IMR-90 (cell line): ENCODE data around the gene MAP1LC3B. TPM values are rescaled to one million over a fixed set of nuclear protein-coding genes. Genes with fewer than 3 reads are reported as not detected.

Experiments used
- ATAC-seq: fragments of 200-7000 bp; cut with Tn5 transposase; 2 replicates; pipeline ENCODE4 v1.9.1; 2020; ENCODE audit warnings: low read depth, mild to moderate bottlenecking, moderate library complexity
- BruUV-seq: library from RNA; stranded (reverse); fragments of 400-500 nt; replicated peaks from 2 replicates; lab custom pipeline; 2021; lab: Mats Ljungman, UMichigan
- CTCF ChIA-PET: fragments of 300-600 bp; formaldehyde crosslinking; extraction: SDS; loops from one replicate; lab custom pipeline; 2021; ENCODE audit warnings: antibody characterized with exemption; lab: Yijun Ruan, JAX
- POLR2A ChIA-PET: fragments of 300-600 bp; sonication (Branson Sonifier 250); formaldehyde crosslinking; loops from one replicate; lab custom pipeline; 2022; ENCODE audit warnings: antibody characterized with exemption; ENCODE audit not compliant: unreplicated experiment; lab: Charles Lee
- DNase-seq: peaks from one replicate; pipeline ENCODE4 v3.0.0; 2013
- H2AFZ ChIP-seq: replicated peaks from 2 replicates; pipeline ENCODE3; 2013; ENCODE audit warnings: low read length, mild to moderate bottlenecking; ENCODE audit not compliant: poor library complexity
- H2AK5ac ChIP-seq: 2 replicates; pipeline ENCODE4 v1.6.1; 2013; ENCODE audit warnings: low read depth, low read length, inconsistent platforms
- H2AK9ac ChIP-seq: replicated peaks from 2 replicates; pipeline ENCODE3; 2013; ENCODE audit warnings: mild to moderate bottlenecking, low read depth, low read length, moderate library complexity; ENCODE audit not compliant: poor library complexity
- H2BK120ac ChIP-seq: 2 replicates; pipeline ENCODE4 v1.6.1; 2013; ENCODE audit warnings: low read depth, low read length, inconsistent platforms
- H2BK15ac ChIP-seq: 3 replicates; pipeline ENCODE4 v1.6.1; 2013; ENCODE audit warnings: low read depth, low read length, inconsistent platforms
- H2BK20ac ChIP-seq: 2 replicates; pipeline ENCODE4 v1.6.1; 2013; ENCODE audit warnings: low read depth, mild to moderate bottlenecking, inconsistent platforms, low read length, moderate library complexity
- H2BK5ac ChIP-seq: 2 replicates; pipeline ENCODE4 v1.6.1; 2013; ENCODE audit warnings: mild to moderate bottlenecking, low read depth, low read length, inconsistent platforms; ENCODE audit not compliant: poor library complexity, severe bottlenecking
- H3K14ac ChIP-seq: replicated peaks from 2 replicates; pipeline ENCODE4 v1.6.1; 2013; ENCODE audit warnings: low read depth, low read length, inconsistent platforms
- H3K18ac ChIP-seq: 2 replicates; pipeline ENCODE4 v1.6.1; 2013; ENCODE audit warnings: low read depth, low read length, control low read depth
- H3K23ac ChIP-seq: 2 replicates; pipeline ENCODE4 v1.6.1; 2013; ENCODE audit warnings: low read depth, low read length, inconsistent platforms
- H3K27ac ChIP-seq: 2 replicates; pipeline ENCODE4 v1.5.1; 2013; ENCODE audit warnings: mild to moderate bottlenecking, control low read depth, low read length; ENCODE audit not compliant: insufficient read depth
- H3K27me3 ChIP-seq: 2 replicates; pipeline ENCODE4 v1.6.1; 2013; ENCODE audit warnings: low read length; ENCODE audit not compliant: control insufficient read depth, insufficient read depth
- H3K36me3 ChIP-seq: 2 replicates; pipeline ENCODE4 v1.6.1; 2013; ENCODE audit warnings: low read length, mixed read lengths; ENCODE audit not compliant: control insufficient read depth, insufficient read depth
- H3K4ac ChIP-seq: 2 replicates; pipeline ENCODE4 v1.6.1; 2013; ENCODE audit warnings: low read depth, low read length, inconsistent platforms
- H3K4me1 ChIP-seq: 2 replicates; pipeline ENCODE4 v1.6.1; 2013; ENCODE audit warnings: low read length, mixed read lengths; ENCODE audit not compliant: control insufficient read depth, insufficient read depth
- H3K4me2 ChIP-seq: 2 replicates; pipeline ENCODE4 v1.6.1; 2013; ENCODE audit warnings: low read depth, mild to moderate bottlenecking, control low read depth, low read length, moderate library complexity
- H3K4me3 ChIP-seq: 2 replicates; pipeline ENCODE4 v1.5.1; 2013; ENCODE audit warnings: low read depth, mild to moderate bottlenecking, control low read depth, low read length, moderate library complexity; ENCODE audit not compliant: insufficient read depth
- H3K56ac ChIP-seq: 2 replicates; pipeline ENCODE4 v1.6.1; 2013; ENCODE audit warnings: low read length, inconsistent platforms; ENCODE audit not compliant: insufficient read depth; ENCODE audit errors: extremely low read depth
- H3K79me1 ChIP-seq, 2 experiments: 2 replicates each; pipeline ENCODE4 v1.6.1; 2013; ENCODE audit warnings: low read length in 2 of 2, inconsistent platforms in 1 of 2, low read depth in 1 of 2
- H3K9ac ChIP-seq: 2 replicates; pipeline ENCODE4 v1.6.1; 2013; ENCODE audit warnings: low read depth, low read length, control low read depth
- H3K9me1 ChIP-seq: 2 replicates; pipeline ENCODE4 v1.6.1; 2013; ENCODE audit warnings: low read length, inconsistent platforms; ENCODE audit not compliant: insufficient read depth
- H3K9me3 ChIP-seq: 2 replicates; pipeline ENCODE4 v1.6.1; 2013; ENCODE audit warnings: low read length; ENCODE audit not compliant: control insufficient read depth, insufficient read depth
- H4K20me1 ChIP-seq: 2 replicates; pipeline ENCODE4 v1.6.1; 2013; ENCODE audit warnings: low read length, inconsistent platforms; ENCODE audit not compliant: insufficient read depth
- H4K5ac ChIP-seq: 2 replicates; pipeline ENCODE4 v1.6.1; 2013; ENCODE audit warnings: mild to moderate bottlenecking, low read depth, low read length, control low read depth
- H4K8ac ChIP-seq, 2 experiments: 2 replicates each; pipeline ENCODE4 v1.6.1; 2013; ENCODE audit warnings: low read depth in 2 of 2, low read length in 2 of 2, control low read depth in 1 of 2, inconsistent platforms in 1 of 2
- H4K91ac ChIP-seq: 2 replicates; pipeline ENCODE4 v1.6.1; 2013; ENCODE audit warnings: low read depth, low read length, inconsistent platforms; ENCODE audit not compliant: insufficient read depth
- CTCF ChIP-seq: conservative IDR thresholded peaks from 2 replicates; pipeline ENCODE4 v1.5.1; 2012; ENCODE audit warnings: mild to moderate bottlenecking, low read depth, low read length, improper control_type of control experiment
- ELK1 ChIP-seq: fragments of 150-350 bp; IDR thresholded peaks from 2 replicates; pipeline ENCODE4 v1.6.1; 2016; ENCODE audit warnings: low read depth, mild to moderate bottlenecking, low read length, moderate library complexity, borderline replicate concordance
- MAFK ChIP-seq: IDR thresholded peaks from 2 replicates; pipeline ENCODE4 v1.6.1; 2012; ENCODE audit warnings: low read depth, low read length, improper control_type of control experiment
- MXI1 ChIP-seq: IDR thresholded peaks from 2 replicates; pipeline ENCODE4 v1.6.1; 2012; ENCODE audit warnings: low read depth, mild to moderate bottlenecking, low read length, moderate library complexity, borderline replicate concordance
- NFE2L2 ChIP-seq: fragments of 150-350 bp; IDR thresholded peaks from 2 replicates; pipeline ENCODE4 v1.6.1; 2016; ENCODE audit warnings: low read depth, mild to moderate bottlenecking, low read length
- RAD21 ChIP-seq: IDR thresholded peaks from 2 replicates; pipeline ENCODE4 v1.6.1; 2012; ENCODE audit warnings: low read length, improper control_type of control experiment
- RFX5 ChIP-seq: IDR thresholded peaks from 2 replicates; pipeline ENCODE4 v1.8.0; 2012; ENCODE audit warnings: low read depth, mild to moderate bottlenecking, low read length, moderate library complexity
- USF2 ChIP-seq: fragments of 150-350 bp; IDR thresholded peaks from 2 replicates; pipeline ENCODE4 v1.6.1; 2017; ENCODE audit warnings: mild to moderate bottlenecking, antibody characterized with exemption, low read length, low read depth
- WGBS, 2 experiments: methylation state at CpG; one replicate each; pipeline versions ENCODE4 v1.1.5 to v1.1.7; 2013; ENCODE audit warnings: missing lambda C conversion rate in 2 of 2; ENCODE audit not compliant: insufficient read length in 1 of 2; ENCODE audit errors: extremely low coverage in 2 of 2; 5-methylcytosine and 5-hydroxymethylcytosine counted together
- dilution Hi-C: fragments of 300-500 bp; cut with HindIII; formaldehyde crosslinking; loops from one replicate; pipeline ENCODE4 v1.14.3; 2018; ENCODE audit warnings: low sequenced_read_pairs; ENCODE audit not compliant: unreplicated experiment
- in situ Hi-C: fragments of 300-500 bp; cut with MboI; formaldehyde crosslinking; loops from 3 replicates; pipeline ENCODE4 v1.14.3; 2019; ENCODE audit warnings: low sequenced_read_pairs, inconsistent platforms, mixed read lengths
- intact Hi-C: fragments of 100-400 bp; cut with micrococcal nuclease; formaldehyde crosslinking; loops from 2 replicates; pipeline ENCODE4 v1.10.0; 2022
- polyA plus RNA-seq, 3 experiments: library from polyadenylated mRNA; depleted of rRNA; stranded (reverse); fragments of >200 nt; gene quantifications; 2 replicates each; pipeline ENCODE4 v1.2.3, GENCODE V29; 2012; ENCODE audit warnings: low replicate concordance in 1 of 3
- total RNA-seq: library from RNA; depleted of rRNA; stranded (reverse); fragments of >200 nt; gene quantifications from 2 replicates; pipeline ENCODE4 v1.2.3, GENCODE V29; 2012

The MAP1LC3B gene
- total and polyA plus RNA-seq, 2 of the 4 experiments (the other 2 are of a cell fraction), result 23.5 to 57.7 TPM

GRCh38 chr16:87380881-87381280, 11.3 kb upstream of the MAP1LC3B start:
- 86% methylated on average over 1 of the region's 4 CpGs; no CpG with 5 or more reads in 1 of the 2 experiments for whole genome bisulfite sequencing, 2 experiments
- H4K8ac ChIP-seq, result no peak overlapping the region
- peaks cover 9% of the 10 kb centered on the region; the same call in 1 of the 2 replicates for H3K9me1 ChIP-seq
- H2AFZ ChIP-seq, result no peak overlapping the region
- ATAC-seq (no peak), DNase-seq (peak; percentile 61)
- peaks cover 14% of the 10 kb centered on the region for H3K4me1 ChIP-seq
- no peak overlapping the region; the same call in 1 of the 2 replicates for H3K27ac ChIP-seq
- ChIA-PET CTCF (interaction anchor here (0.6 kb wide), 1 partner anchor 209 kb away, joined by 3 read pairs; no protein-coding TSS in a partner anchor), POLR2A (no interaction called here)
- no peak overlapping the region for H4K5ac ChIP-seq
- H2AK9ac ChIP-seq, result no peak overlapping the region
- H3K14ac ChIP-seq, result no peak overlapping the region
- no peak overlapping the region for H4K91ac ChIP-seq
- no peaks in the 10 kb centered on the region for H3K36me3 ChIP-seq
- H3K18ac ChIP-seq, result no peak overlapping the region
- H3K56ac ChIP-seq, result no peak overlapping the region
- no peaks in the 10 kb centered on the region for H3K9me3 ChIP-seq
- BruUV-seq, result no TSS peak
- no peak overlapping the region for H2BK5ac ChIP-seq
- H2BK15ac ChIP-seq, result no peak overlapping the region
- intact Hi-C loops, result loop anchor here (2.0 to 5.0 kb wide), 2 partner anchors 56 to 819 kb away; no protein-coding TSS in a partner anchor
- H3K4me3 ChIP-seq, result no peak overlapping the region
- no peak overlapping the region for H2BK120ac ChIP-seq
- H3K9ac ChIP-seq, result no peak overlapping the region; the same call in 1 of the 2 replicates
- peaks cover 44% of the 10 kb centered on the region for H4K20me1 ChIP-seq
- dilution Hi-C loops, result no loop called here
- in situ Hi-C loops, result no loop called here
- no peaks in the 10 kb centered on the region for H3K27me3 ChIP-seq
- no peak overlapping the region for H3K4ac ChIP-seq
- no peak overlapping the region for H2BK20ac ChIP-seq
- no peak overlapping the region for H3K23ac ChIP-seq
- H2AK5ac ChIP-seq, result no peak overlapping the region
- H3K79me1 ChIP-seq, result peaks cover 19 to 58% of the 10 kb centered on the region in 2 experiments
- TF ChIP-seq USF2 (no peak), NFE2L2 (no peak), RAD21 (no peak), CTCF (no peak), ELK1 (no peak), MXI1 (no peak), MAFK (no peak), RFX5 (no peak)
- H3K4me2 ChIP-seq, result peak overlapping the region; percentile 41
